Activated CD4-positive, CD25-positive, alpha-beta regulatory T cell (primary cell): ENCODE measurements around the gene GSAP.

ENCODE experiments used
- DNase-seq, 4 experiments: peaks; one replicate each; lab custom pipeline; 2025; lab: John Stamatoyannopoulos, UW

Gene GSAP

DNA sequence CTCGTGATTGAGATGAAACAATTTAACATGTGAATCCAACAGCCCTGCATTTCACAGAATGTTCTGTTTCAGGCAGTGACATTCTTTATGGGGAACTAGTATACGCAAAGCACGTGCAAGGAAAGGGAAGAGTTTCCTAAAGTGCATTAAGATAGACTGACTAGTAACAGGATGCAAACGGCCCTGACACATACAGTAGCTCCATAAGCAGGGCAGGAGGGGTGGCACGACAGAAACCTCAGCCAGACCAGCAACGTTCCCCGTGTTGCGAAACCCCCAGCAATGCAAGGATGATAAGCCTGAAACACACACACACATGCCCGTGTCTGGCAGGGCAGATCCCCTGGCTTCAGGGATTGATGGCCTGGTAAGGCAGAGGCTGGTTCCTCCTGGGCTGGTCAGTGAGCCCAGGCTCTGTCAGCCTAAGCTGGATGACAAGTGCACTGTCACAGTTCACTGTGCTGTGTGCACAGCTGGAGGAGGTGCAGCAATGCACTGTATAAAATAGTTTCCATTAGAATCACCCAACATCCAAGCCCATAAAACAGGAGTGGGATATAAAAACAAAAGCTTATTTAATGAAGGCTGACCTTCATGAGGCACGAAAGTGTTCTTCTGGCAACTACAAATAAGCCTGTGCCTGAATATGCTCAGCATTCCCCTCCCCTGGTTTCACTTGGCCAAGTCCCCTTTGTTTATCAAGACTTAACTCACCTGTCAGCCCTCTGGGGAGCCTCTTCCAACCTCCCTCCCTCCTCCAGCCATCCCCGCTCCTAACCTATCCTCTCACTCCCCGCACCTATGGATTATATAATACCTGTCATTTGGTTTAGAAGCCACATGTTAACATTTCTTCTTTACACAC, 88.8 kb downstream of the GSAP start:
- no peak for DNase-seq

GRCh38 chr7:77326131-77326530, 90.0 kb downstream of the GSAP start:
- DNase-seq, result no peak

GRCh38 chr7:77321300-77321699, 94.8 kb downstream of the GSAP start:
- DNase-seq, result no peak

- DNase-seq, result no peak
These were observed 95.4 kb downstream of the GSAP start for GRCh38 chr7:77320714-77321113.

DNA sequence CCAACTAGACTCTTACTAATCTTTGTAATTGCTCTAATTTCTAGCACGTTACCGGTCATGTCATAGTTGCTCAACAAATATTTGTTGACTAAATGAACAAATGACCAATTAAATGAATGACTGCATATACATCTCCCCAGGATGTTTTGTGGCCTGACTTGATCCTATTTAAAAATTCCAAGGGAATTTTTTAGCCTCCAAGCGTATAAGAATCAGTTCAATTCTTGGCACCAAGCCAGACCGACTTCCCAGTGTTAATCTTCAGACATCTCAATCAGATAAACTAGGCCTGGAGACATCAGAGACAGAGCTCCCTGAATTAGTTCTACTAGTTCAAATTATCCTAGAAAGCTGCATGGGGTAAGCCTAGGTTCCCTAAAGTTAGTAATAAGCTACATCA, 96.0 kb downstream of the GSAP start:
- DNase-seq, result no peak

DNA sequence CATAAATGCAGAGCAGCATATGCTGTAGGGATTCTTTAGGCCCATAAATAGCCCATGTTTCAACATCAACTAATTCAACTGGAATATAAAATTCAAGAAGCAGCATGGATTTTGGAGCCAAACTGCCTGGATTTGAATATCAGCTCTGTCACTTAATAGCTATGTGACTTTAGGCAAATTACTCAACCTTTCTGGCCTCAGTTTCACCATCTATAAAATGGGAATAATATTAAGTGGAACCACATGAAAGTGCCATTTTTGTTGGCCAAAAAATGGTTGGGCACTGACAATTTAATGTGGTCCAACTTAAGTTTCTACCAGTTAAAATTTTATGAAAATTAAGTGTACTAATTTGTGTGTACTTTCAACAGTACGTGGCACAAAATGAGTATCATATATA, 98.1 kb downstream of the GSAP start:
- no peak for DNase-seq

GRCh38 chr7:77316219-77316978, 99.8 kb downstream of the GSAP start:
- DNase-seq, result no peak

GRCh38 chr7:77315182-77315591, 101.0 kb downstream of the GSAP start:
- no peak for DNase-seq

DNA sequence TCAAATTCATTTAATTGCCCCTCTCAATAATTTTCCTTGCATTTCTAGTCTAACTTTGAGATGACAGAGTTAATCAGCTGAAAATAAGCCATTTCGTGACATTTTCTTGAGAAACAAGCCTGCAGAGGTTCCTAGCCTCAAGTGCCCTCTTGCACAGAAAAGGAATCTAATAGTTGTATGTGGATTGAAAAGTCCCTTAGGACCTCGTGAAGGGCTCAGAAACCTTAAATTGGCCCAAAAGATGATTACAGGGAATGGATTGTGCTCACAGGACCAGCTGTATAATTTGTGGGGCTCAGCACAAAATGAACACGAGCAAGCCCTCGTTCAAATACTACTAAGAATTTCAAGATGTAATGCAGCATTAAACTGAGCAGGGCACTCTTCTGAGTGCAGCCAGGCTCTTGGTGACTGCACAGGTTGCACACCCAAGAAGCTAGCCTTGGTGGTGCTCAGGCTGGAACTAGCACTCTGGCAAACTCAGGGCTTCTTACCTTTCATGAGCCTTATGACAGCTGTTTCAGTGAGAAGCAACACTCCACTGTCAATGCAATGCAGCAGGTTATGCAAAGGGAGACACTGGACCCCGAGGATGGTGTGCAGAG, 102.2 kb downstream of the GSAP start:
- no peak for DNase-seq

GRCh38 chr7:77313085-77313484, 103.1 kb downstream of the GSAP start:
- DNase-seq, result no peak

DNA sequence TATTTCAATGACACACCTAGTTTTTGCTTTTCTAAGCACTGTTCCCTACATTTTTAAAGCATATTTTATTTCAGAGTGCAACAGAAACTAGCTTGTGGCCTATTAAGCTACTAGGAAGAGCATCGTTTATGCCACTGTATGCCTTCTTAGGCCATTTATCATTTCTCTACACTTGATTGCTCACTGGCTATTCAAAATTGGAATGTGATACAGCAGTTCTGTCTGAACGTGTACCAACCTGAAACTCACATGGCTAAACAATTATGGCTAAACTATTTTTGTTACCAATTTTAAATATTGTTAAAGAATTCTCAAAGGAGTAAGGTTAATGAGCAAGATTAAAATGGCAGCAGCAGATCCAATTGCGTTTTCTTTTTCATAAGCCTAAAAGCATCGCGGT, 105.2 kb downstream of the GSAP start:
- no peak for DNase-seq

GRCh38 chr7:77309714-77310220, 106.4 kb downstream of the GSAP start:
- no peak for DNase-seq

- no peak for DNase-seq
These were observed 107.4 kb downstream of the GSAP start for GRCh38 chr7:77308792-77309191.

DNA sequence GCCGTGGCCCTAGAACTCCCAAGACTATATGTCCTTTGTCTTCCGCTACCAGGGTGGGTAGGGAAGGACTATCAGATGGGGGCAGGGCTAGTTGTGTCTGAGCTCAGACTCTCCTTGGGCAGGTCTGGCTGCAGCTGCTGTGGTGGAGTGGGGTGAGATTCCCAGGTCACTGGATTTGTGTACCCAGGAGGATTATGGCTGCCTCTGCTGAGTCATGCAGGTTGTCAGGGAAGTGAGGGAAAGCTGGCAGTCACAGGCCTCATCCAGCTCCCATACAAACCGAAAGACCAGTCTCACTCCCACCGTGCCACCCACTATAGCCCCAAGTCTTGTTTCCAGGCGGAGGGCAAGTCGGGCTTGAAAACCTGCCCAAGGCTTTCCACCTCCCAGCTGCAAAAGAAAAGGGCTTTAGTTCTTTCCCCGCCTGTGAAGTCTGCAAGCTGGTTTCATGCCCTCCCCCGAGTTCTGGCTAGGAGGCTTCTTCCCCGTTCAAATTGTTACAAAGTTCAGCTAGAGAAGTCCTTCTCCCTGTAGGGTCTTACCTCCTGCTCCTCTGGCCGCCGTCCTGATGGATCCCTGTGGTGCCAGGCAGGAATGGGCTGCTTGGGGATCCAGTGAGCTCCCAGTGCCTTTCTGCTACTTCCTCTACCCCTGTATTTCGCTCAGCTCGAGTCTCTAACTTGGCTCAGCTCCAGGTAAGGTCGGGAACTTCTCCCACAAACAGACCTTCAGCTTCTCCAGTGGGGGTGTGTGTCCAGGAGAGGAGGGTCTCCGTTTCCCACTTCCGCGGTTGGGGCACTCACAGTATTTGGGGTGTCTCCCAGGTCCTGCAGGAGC, 109.7 kb downstream of the GSAP start:
- no peak for DNase-seq

DNA sequence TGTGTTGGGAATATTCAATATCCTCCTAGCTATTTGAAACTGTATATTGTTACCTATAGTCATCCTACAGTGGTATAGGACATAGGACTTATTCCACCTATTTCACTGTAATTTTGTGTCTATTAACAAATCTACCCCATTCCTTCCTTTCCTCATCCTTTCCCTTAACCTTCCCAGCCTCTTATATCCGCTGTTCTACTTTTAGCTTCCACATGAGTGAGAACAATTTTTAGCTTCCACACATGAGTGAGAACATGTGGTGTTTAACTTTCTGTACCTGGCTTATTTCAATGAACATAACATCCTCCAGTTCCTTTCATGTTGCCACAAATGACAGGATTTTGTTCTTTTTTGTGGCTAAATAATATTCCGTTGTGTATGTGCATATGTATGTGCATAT, 120.6 kb downstream of the GSAP start:
- no peak for DNase-seq

GRCh38 chr7:77293046-77293445, 123.1 kb downstream of the GSAP start:
- DNase-seq, result no peak

DNA sequence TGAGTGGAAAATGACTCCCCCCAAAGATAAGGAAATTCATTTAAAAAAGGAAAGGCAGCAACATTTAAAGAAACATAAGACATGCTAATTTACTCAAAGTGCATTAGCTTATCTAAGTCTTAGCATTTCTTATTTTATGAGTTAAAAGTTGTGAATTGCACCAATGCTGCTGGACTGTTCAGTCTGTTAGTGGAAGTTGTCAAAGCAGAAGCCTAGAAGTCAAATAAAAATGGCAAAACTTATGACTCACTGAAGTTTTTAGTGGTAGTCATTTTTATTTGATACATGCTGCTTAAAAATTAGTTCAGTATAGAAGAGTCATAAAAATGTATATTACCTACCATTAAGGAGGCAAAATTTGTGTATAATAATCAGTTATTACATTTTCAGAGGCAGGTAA, 125.7 kb downstream of the GSAP start:
- no peak for DNase-seq

- no peak for DNase-seq
These were observed 126.8 kb downstream of the GSAP start for GRCh38 chr7:77289387-77289786.

- no peak for DNase-seq
These were observed 127.4 kb downstream of the GSAP start for GRCh38 chr7:77288676-77289320.

GRCh38 chr7:77284616-77285015, 131.5 kb downstream of the GSAP start:
- no peak for DNase-seq

DNA sequence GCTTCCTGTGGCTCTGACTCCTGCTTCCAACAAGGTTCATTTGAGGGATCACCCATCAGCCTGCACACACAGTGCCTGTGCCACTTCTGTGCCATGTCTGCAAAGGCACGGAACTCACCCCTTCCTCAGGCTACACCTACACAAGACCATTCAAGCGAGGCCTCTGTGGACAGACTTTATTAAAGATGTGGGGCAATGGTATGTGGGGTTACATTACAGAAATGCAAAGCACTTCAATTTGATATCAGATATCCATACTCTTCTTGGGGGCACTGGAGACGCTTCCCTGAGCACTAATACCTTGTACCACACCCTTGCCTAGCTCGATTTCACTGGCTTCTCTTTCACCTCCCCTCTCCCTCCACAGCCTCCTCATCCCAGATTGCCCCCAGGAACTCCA, 132.1 kb downstream of the GSAP start:
- DNase-seq, result no peak
